Measurements from ENCODE around the gene PLXNA4. TPM values are rescaled to one million over a fixed set of nuclear protein-coding genes. Genes with fewer than 3 reads are reported as not detected.

PLXNA4 gene
- total and polyA plus RNA-seq, 2 experiments from 2014 or later: 0.08 to 0.80 TPM

DNA sequence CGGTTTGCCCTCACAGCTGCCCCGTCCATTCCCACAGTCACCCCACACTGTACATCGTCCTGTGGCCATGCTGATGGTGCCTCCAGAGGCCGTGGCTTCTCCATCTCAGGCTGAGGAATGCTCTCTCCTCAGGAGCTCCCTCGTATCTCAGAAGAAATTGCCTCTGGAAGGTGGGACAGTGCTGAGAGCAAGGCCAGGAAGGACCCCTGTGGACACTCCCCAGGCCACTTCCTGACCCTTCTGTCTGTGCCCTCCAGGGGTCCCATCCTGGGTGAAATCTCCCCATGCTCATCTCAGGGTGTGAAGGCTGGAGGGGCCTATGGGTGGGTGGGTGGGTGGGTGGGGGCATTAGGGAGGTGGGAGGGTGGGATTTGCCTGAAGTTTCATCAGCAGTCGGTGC is 454.3 kb downstream of the PLXNA4 start:
- ATAC-seq (no peak), DNase-seq (ENCODE audit: low spot score) (no peak)
- H3K4me3 ChIP-seq: no peak overlapping the region
- no peak for TF ChIP-seq ZNF114 (CRISPR knock-in tag; IDR thresholded peaks at IDR 0.05)
- TF ChIP-seq, protein P1, sequence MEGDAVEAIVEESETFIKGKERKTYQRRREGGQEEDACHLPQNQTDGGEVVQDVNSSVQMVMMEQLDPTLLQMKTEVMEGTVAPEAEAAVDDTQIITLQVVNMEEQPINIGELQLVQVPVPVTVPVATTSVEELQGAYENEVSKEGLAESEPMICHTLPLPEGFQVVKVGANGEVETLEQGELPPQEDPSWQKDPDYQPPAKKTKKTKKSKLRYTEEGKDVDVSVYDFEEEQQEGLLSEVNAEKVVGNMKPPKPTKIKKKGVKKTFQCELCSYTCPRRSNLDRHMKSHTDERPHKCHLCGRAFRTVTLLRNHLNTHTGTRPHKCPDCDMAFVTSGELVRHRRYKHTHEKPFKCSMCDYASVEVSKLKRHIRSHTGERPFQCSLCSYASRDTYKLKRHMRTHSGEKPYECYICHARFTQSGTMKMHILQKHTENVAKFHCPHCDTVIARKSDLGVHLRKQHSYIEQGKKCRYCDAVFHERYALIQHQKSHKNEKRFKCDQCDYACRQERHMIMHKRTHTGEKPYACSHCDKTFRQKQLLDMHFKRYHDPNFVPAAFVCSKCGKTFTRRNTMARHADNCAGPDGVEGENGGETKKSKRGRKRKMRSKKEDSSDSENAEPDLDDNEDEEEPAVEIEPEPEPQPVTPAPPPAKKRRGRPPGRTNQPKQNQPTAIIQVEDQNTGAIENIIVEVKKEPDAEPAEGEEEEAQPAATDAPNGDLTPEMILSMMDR (conservative IDR thresholded peaks at IDR 0.05; ENCODE audit: low read depth in 2 of 2): no peak
- no peaks in the 10 kb centered on the region for H3K27me3 ChIP-seq (ENCODE audit: insufficient read depth)
- no peaks in the 10 kb centered on the region for H3K36me3 ChIP-seq (ENCODE audit: insufficient read depth)
- no peaks in the 10 kb centered on the region for H3K4me1 ChIP-seq (ENCODE audit: insufficient read depth)
- Mint-ChIP-seq H3K27me3 (ENCODE audit: insufficient read depth, low read depth, poor library complexity) (peaks cover 5% of the 10 kb centered on the region), H3K27ac (no peak overlapping the region), H3K9me3 (peaks cover 4% of the 10 kb centered on the region; the same call in 1 of the 3 replicates), H3K36me3 (ENCODE audit: low read depth) (no peaks in the 10 kb centered on the region), H3K4me1 (peaks cover 17% of the 10 kb centered on the region), H3K4me3 (no peak overlapping the region)
- no peak overlapping the region for H3K4me2 ChIP-seq
- no peak overlapping the region for H3K27ac ChIP-seq (ENCODE audit: low read depth)
- H3K9me2 ChIP-seq (ENCODE audit: insufficient read depth): peaks cover 3% of the 10 kb centered on the region; the same call in 1 of the 2 replicates
- no peaks in the 10 kb centered on the region for H4K20me1 ChIP-seq (replicated peaks; ENCODE audit: insufficient read depth)
- no peak overlapping the region for H2AFZ ChIP-seq
- H3F3A ChIP-seq (replicated peaks; ENCODE audit: low read depth): no peaks in the 10 kb centered on the region
- no peaks in the 10 kb centered on the region for H3K79me2 ChIP-seq (replicated peaks; ENCODE audit: insufficient read depth)

DNA sequence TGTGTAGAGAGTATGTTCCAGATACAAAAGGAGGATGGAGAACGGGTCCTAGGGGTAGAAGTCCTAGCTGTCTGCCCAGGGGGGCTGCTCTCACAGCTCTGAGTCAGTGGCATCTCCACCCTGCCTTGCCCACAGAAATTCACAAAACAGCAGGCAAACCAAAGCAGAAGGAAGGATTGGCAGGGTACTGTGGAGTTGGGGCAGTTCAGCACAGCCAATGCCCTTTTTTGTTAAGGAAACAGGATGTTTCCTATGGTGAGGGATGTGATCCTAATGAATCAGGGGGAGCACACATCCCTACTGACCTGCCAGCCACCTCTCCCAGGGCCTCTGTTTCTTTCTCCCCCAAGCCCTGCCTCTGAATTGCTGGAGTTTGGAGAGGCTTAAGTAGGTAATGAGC is 457.6 kb downstream of the PLXNA4 start:
- no peaks in the 10 kb centered on the region for H3K36me3 ChIP-seq (ENCODE audit: insufficient read depth)
- H3K27me3 ChIP-seq (ENCODE audit: insufficient read depth): no peaks in the 10 kb centered on the region
- H3K4me1 ChIP-seq (ENCODE audit: insufficient read depth): no peaks in the 10 kb centered on the region
- H3K27ac ChIP-seq (ENCODE audit: low read depth): no peak overlapping the region
- TF ChIP-seq, protein P1 (conservative IDR thresholded peaks at IDR 0.05; ENCODE audit: low read depth in 2 of 2): no peak
- TF ChIP-seq, protein P2, sequence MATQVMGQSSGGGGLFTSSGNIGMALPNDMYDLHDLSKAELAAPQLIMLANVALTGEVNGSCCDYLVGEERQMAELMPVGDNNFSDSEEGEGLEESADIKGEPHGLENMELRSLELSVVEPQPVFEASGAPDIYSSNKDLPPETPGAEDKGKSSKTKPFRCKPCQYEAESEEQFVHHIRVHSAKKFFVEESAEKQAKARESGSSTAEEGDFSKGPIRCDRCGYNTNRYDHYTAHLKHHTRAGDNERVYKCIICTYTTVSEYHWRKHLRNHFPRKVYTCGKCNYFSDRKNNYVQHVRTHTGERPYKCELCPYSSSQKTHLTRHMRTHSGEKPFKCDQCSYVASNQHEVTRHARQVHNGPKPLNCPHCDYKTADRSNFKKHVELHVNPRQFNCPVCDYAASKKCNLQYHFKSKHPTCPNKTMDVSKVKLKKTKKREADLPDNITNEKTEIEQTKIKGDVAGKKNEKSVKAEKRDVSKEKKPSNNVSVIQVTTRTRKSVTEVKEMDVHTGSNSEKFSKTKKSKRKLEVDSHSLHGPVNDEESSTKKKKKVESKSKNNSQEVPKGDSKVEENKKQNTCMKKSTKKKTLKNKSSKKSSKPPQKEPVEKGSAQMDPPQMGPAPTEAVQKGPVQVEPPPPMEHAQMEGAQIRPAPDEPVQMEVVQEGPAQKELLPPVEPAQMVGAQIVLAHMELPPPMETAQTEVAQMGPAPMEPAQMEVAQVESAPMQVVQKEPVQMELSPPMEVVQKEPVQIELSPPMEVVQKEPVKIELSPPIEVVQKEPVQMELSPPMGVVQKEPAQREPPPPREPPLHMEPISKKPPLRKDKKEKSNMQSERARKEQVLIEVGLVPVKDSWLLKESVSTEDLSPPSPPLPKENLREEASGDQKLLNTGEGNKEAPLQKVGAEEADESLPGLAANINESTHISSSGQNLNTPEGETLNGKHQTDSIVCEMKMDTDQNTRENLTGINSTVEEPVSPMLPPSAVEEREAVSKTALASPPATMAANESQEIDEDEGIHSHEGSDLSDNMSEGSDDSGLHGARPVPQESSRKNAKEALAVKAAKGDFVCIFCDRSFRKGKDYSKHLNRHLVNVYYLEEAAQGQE (IDR thresholded peaks at IDR 0.05; ENCODE audit: unreplicated experiment): no peak
- no peak for TF ChIP-seq STAT1 (IDR thresholded peaks at IDR 0.05; ENCODE audit: unreplicated experiment)
- Mint-ChIP-seq H3K36me3 (ENCODE audit: low read depth) (no peaks in the 10 kb centered on the region), H3K27me3 (ENCODE audit: insufficient read depth, low read depth, poor library complexity) (peaks cover 6% of the 10 kb centered on the region), H3K27ac (no peak overlapping the region), H3K4me3 (no peak overlapping the region), H3K4me1 (peaks cover 15% of the 10 kb centered on the region), H3K9me3 (no peaks in the 10 kb centered on the region)
- ATAC-seq: no peak
- no peak overlapping the region for H3K4me2 ChIP-seq
- no peak overlapping the region for H2AFZ ChIP-seq
- no peak overlapping the region for H3K4me3 ChIP-seq
- H3K9me2 ChIP-seq (ENCODE audit: insufficient read depth): no peaks in the 10 kb centered on the region
- H3F3A ChIP-seq (replicated peaks; ENCODE audit: low read depth): no peaks in the 10 kb centered on the region
- DNase-seq (ENCODE audit: low spot score): no peak
- no peaks in the 10 kb centered on the region for H4K20me1 ChIP-seq (replicated peaks; ENCODE audit: insufficient read depth)
- no peaks in the 10 kb centered on the region for H3K79me2 ChIP-seq (replicated peaks; ENCODE audit: insufficient read depth)

Data from GM23338 (cell line).